Measurements from ENCODE around the gene MYO5C. TPM values are rescaled to one million over a fixed set of nuclear protein-coding genes. Genes with fewer than 3 reads are reported as not detected.

MYO5C gene
- total RNA-seq, 1 donor from 2014 or later: 2.0 TPM

- no peak for DNase-seq (ENCODE audit: low spot score)
- intact Hi-C loops (cut with DNase I): no loop called here
These were observed 14.2 kb downstream of the MYO5C start for GRCh38 chr15:52281085-52282035.

GRCh38 chr15:52280326-52281084 lies 15.1 kb downstream of the MYO5C start:
- DNase-seq (ENCODE audit: low spot score): no peak
- intact Hi-C loops (cut with DNase I): no loop called here

- intact Hi-C loops (cut with DNase I): no loop called here
- DNase-seq (ENCODE audit: low spot score): no peak
These were observed 16.8 kb downstream of the MYO5C start for GRCh38 chr15:52278636-52279367.

- DNase-seq (ENCODE audit: low spot score): no peak
- intact Hi-C loops (cut with DNase I): no loop called here
These were observed 17.5 kb downstream of the MYO5C start for GRCh38 chr15:52278135-52278534.

GRCh38 chr15:52277575-52277974 lies 18.0 kb downstream of the MYO5C start:
- no peak for DNase-seq (ENCODE audit: low spot score)
- intact Hi-C loops (cut with DNase I): no loop called here

- intact Hi-C loops (cut with DNase I): no loop called here
- no peak for DNase-seq (ENCODE audit: low spot score)
These were observed 19.3 kb downstream of the MYO5C start for GRCh38 chr15:52276256-52276770.

GRCh38 chr15:52263563-52264282 lies 31.9 kb downstream of the MYO5C start:
- intact Hi-C loops (cut with DNase I): no loop called here
- no peak for DNase-seq (ENCODE audit: low spot score)

GRCh38 chr15:52262364-52262763 lies 33.2 kb downstream of the MYO5C start:
- no peak for DNase-seq (ENCODE audit: low spot score)
- intact Hi-C loops (cut with DNase I): no loop called here

- intact Hi-C loops (cut with DNase I): no loop called here
These were observed 33.9 kb downstream of the MYO5C start for GRCh38 chr15:52261498-52262242.

GRCh38 chr15:52261026-52261425 lies 34.6 kb downstream of the MYO5C start:
- no peak for DNase-seq (ENCODE audit: low spot score)
- intact Hi-C loops (cut with DNase I): no loop called here

More at GRCh38 chr15:52261498-52262242, 33.9 kb downstream of the MYO5C start:
- no peak for DNase-seq (ENCODE audit: low spot score)

GRCh38 chr15:52259503-52259902 lies 36.1 kb downstream of the MYO5C start:
- intact Hi-C loops (cut with DNase I): no loop called here
- no peak for DNase-seq (ENCODE audit: low spot score)

- DNase-seq (ENCODE audit: low spot score): no peak
- intact Hi-C loops (cut with DNase I): no loop called here
These were observed 37.1 kb downstream of the MYO5C start for GRCh38 chr15:52258461-52258860.

- DNase-seq (ENCODE audit: low spot score): no peak
- intact Hi-C loops (cut with DNase I): loop anchor here (2.0 kb wide), 1 partner anchor 311 kb away; the partner anchor contains the start of gene ARPP19
These were observed 37.9 kb downstream of the MYO5C start for GRCh38 chr15:52257734-52258062.

- DNase-seq (ENCODE audit: low spot score): no peak
- intact Hi-C loops (cut with DNase I): loop anchor here (1.0 to 2.0 kb wide), 2 partner anchors 312 to 478 kb away; partner anchors contain the start of gene ARPP19
These were observed 38.5 kb downstream of the MYO5C start for GRCh38 chr15:52256930-52257733.

GRCh38 chr15:52256366-52256765 lies 39.2 kb downstream of the MYO5C start:
- intact Hi-C loops (cut with DNase I): loop anchor here (1.0 to 2.0 kb wide), 2 partner anchors 312 to 479 kb away; partner anchors contain the start of gene ARPP19
- no peak for DNase-seq (ENCODE audit: low spot score)

- intact Hi-C loops (cut with DNase I): loop anchor here (1.0 to 2.0 kb wide), 2 partner anchors 313 to 479 kb away; partner anchors contain the start of gene ARPP19
- DNase-seq (ENCODE audit: low spot score): no peak
These were observed 39.7 kb downstream of the MYO5C start for GRCh38 chr15:52255935-52256334.

GRCh38 chr15:52255008-52255407 lies 40.6 kb downstream of the MYO5C start:
- no peak for DNase-seq (ENCODE audit: low spot score)
- intact Hi-C loops (cut with DNase I): no loop called here
